Keratinocyte (primary cell): Measurements from ENCODE around the gene PLGRKT. TPM values are rescaled to one million over a fixed set of nuclear protein-coding genes. Genes with fewer than 3 reads are reported as not detected.

Experiments
- DNase-seq: peaks from one replicate; pipeline ENCODE4 v3.0.0-alpha.2; 2011; ENCODE audit warnings: low read depth, missing footprints, low spot score
- FAIRE-seq: peaks from 2 replicates; lab custom pipeline; 2011; peaks lifted over from hg19 to GRCh38; lab: Jason Lieb, UNC
- H2AFZ ChIP-seq: 2 replicates; pipeline ENCODE4 v1.6.0; 2012; ENCODE audit warnings: low read length, control low read depth, inconsistent platforms; ENCODE audit not compliant: control insufficient read depth
- H3K27ac ChIP-seq: 2 replicates; pipeline ENCODE4 v1.5.1; 2011; ENCODE audit warnings: low read length; ENCODE audit not compliant: control insufficient read depth, insufficient read depth
- H3K27me3 ChIP-seq: 3 replicates; pipeline ENCODE4 v1.6.0; 2011; ENCODE audit warnings: low read length; ENCODE audit not compliant: control insufficient read depth, insufficient read depth; ENCODE audit errors: extremely low read depth
- H3K36me3 ChIP-seq, 2 experiments: 2 replicates in 1 of 2; 3 replicates in 1 of 2; pipeline ENCODE4 v1.5.1; 2011; ENCODE audit warnings: low read length in 2 of 2, mild to moderate bottlenecking in 1 of 2; ENCODE audit not compliant: control insufficient read depth in 2 of 2, insufficient read depth in 2 of 2; ENCODE audit errors: extremely low read depth in 1 of 2
- H3K4me1 ChIP-seq: 3 replicates; pipeline ENCODE4 v1.5.1; 2011; ENCODE audit warnings: low read length; ENCODE audit not compliant: control insufficient read depth, insufficient read depth; ENCODE audit errors: extremely low read depth
- H3K4me2 ChIP-seq: 3 replicates; pipeline ENCODE4 v1.6.0; 2011; ENCODE audit warnings: low read depth, low read length; ENCODE audit not compliant: control insufficient read depth, insufficient read depth; ENCODE audit errors: extremely low read depth
- H3K4me3 ChIP-seq, 3 experiments: fragments of 200-600 bp in 1 of 3; sonication (generic) in 1 of 3; 2 replicates in 2 of 3; 3 replicates in 1 of 3; pipeline ENCODE4 v1.5.1; 2011 to 2016; ENCODE audit warnings: low read length in 3 of 3, mild to moderate bottlenecking in 3 of 3, control low read depth in 2 of 3, inconsistent platforms in 1 of 3, low read depth in 1 of 3, mixed read lengths in 1 of 3, mixed run types in 1 of 3, moderate library complexity in 1 of 3; ENCODE audit not compliant: control insufficient read depth in 2 of 3, insufficient read depth in 2 of 3; ENCODE audit errors: extremely low read depth in 1 of 3
- H3K79me2 ChIP-seq: 2 replicates; pipeline ENCODE4 v1.6.0; 2012; ENCODE audit warnings: low read length; ENCODE audit not compliant: control insufficient read depth, insufficient read depth
- H3K9ac ChIP-seq: 3 replicates; pipeline ENCODE4 v1.6.0; 2011; ENCODE audit warnings: low read length; ENCODE audit not compliant: control insufficient read depth, insufficient read depth; ENCODE audit errors: extremely low read depth
- H3K9me1 ChIP-seq: 3 replicates; pipeline ENCODE4 v1.6.0; 2011; ENCODE audit warnings: low read length; ENCODE audit not compliant: control insufficient read depth, insufficient read depth; ENCODE audit errors: extremely low read depth
- H3K9me3 ChIP-seq: 2 replicates; pipeline ENCODE4 v1.5.1; 2012; ENCODE audit warnings: low read depth, low read length; ENCODE audit not compliant: control insufficient read depth
- H4K20me1 ChIP-seq: 3 replicates; pipeline ENCODE4 v1.6.0; 2011; ENCODE audit warnings: low read length; ENCODE audit not compliant: control insufficient read depth, insufficient read depth; ENCODE audit errors: extremely low read depth
- EZH2 ChIP-seq: IDR thresholded peaks from one replicate; pipeline ENCODE4 v1.6.1; 2012; ENCODE audit warnings: inconsistent platforms, mild to moderate bottlenecking, low read length, moderate library complexity
- dilution Hi-C: fragments of 300-500 bp; cut with MboI; formaldehyde crosslinking; loops from one replicate; pipeline ENCODE4 v1.7.0; 2020; ENCODE audit warnings: low sequenced_read_pairs; ENCODE audit not compliant: extremely low pct_ligation_motif_present
- polyA plus RNA-seq, 5 experiments: library from polyadenylated mRNA; depleted of rRNA in 3 of 5; stranded (reverse) in 3 of 5; stranded (forward) in 1 of 5; unstranded in 1 of 5; fragments of >200 nt; gene quantifications; 1 replicate in 1 of 5; 2 replicates in 3 of 5; 3 replicates in 1 of 5; pipeline versions ENCODE4 v1.2.1 to v1.2.3, GENCODE V29; 2011 to 2012; ENCODE audit warnings: missing spikeins in 2 of 5, low read depth in 1 of 5, low replicate concordance in 1 of 5
- TF ChIP-seq, protein P1 (sequence below), 3 experiments: IDR thresholded peaks in 1 of 3; conservative IDR thresholded peaks in 1 of 3; optimal IDR thresholded peaks in 1 of 3; 2 replicates in 2 of 3; 3 replicates in 1 of 3; pipeline versions ENCODE3 to v1.5.1; 2011; ENCODE audit warnings: low read length in 3 of 3, mild to moderate bottlenecking in 3 of 3, moderate library complexity in 2 of 3, control low read depth in 1 of 3, inconsistent platforms in 1 of 3; ENCODE audit not compliant: insufficient read depth in 2 of 3; ENCODE audit errors: extremely low read depth in 1 of 3

PLGRKT gene
- polyA plus RNA-seq, 1 donor (not counting 4 experiments of a cell fraction or from before 2014, with no cell fraction given): 35.2 TPM

DNA sequence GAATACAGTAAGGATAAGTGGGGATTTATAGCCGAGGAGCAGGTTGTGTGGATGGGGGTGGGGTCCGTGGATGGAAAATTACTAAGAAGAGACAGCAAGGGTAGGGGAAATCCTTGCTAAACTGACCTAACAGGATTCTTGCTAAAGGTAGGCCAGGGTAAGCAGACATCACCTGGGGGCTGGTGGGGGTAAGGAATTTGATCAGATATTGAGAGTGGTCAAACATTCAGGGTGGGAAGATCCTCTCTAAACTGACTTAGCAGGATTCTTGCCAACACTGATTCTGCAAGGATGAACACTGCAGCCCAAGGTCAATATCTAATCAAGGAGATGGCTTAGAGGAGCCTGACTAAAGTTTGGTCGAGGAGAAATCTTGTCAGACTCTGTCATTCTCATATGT is 2.7 kb upstream of the PLGRKT start:
- FAIRE-seq: peak; percentile 17
- dilution Hi-C loops: no loop called here
- Histone ChIP-seq H4K20me1 (no peaks in the 10 kb centered on the region), H3K27ac (no peak overlapping the region), H3K4me2 (peak overlapping the region; percentile 27), H3K9me1 (peaks cover 2% of the 10 kb centered on the region), H3K4me3 (no peak overlapping the region), H3K9me3 (no peaks in the 10 kb centered on the region), H3K79me2 (peaks cover 5% of the 10 kb centered on the region), H3K9ac (no peak overlapping the region), H3K4me1 (peaks cover 37% of the 10 kb centered on the region), H2AFZ (no peak overlapping the region), H3K36me3 (peaks cover 2 to 7% of the 10 kb centered on the region in 2 experiments), H3K27me3 (no peaks in the 10 kb centered on the region)
- no peak for DNase-seq
- no peak for TF ChIP-seq EZH2
- TF ChIP-seq, protein P1, sequence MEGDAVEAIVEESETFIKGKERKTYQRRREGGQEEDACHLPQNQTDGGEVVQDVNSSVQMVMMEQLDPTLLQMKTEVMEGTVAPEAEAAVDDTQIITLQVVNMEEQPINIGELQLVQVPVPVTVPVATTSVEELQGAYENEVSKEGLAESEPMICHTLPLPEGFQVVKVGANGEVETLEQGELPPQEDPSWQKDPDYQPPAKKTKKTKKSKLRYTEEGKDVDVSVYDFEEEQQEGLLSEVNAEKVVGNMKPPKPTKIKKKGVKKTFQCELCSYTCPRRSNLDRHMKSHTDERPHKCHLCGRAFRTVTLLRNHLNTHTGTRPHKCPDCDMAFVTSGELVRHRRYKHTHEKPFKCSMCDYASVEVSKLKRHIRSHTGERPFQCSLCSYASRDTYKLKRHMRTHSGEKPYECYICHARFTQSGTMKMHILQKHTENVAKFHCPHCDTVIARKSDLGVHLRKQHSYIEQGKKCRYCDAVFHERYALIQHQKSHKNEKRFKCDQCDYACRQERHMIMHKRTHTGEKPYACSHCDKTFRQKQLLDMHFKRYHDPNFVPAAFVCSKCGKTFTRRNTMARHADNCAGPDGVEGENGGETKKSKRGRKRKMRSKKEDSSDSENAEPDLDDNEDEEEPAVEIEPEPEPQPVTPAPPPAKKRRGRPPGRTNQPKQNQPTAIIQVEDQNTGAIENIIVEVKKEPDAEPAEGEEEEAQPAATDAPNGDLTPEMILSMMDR (optimal IDR thresholded peaks at IDR 0.05 in 1 of 3, IDR thresholded peaks at IDR 0.05 in 1 of 3, conservative IDR thresholded peaks at IDR 0.05 in 1 of 3; ENCODE audit: extremely low read depth in 1 of 3, insufficient read depth in 2 of 3, low read length in 3 of 3): no peak

DNA sequence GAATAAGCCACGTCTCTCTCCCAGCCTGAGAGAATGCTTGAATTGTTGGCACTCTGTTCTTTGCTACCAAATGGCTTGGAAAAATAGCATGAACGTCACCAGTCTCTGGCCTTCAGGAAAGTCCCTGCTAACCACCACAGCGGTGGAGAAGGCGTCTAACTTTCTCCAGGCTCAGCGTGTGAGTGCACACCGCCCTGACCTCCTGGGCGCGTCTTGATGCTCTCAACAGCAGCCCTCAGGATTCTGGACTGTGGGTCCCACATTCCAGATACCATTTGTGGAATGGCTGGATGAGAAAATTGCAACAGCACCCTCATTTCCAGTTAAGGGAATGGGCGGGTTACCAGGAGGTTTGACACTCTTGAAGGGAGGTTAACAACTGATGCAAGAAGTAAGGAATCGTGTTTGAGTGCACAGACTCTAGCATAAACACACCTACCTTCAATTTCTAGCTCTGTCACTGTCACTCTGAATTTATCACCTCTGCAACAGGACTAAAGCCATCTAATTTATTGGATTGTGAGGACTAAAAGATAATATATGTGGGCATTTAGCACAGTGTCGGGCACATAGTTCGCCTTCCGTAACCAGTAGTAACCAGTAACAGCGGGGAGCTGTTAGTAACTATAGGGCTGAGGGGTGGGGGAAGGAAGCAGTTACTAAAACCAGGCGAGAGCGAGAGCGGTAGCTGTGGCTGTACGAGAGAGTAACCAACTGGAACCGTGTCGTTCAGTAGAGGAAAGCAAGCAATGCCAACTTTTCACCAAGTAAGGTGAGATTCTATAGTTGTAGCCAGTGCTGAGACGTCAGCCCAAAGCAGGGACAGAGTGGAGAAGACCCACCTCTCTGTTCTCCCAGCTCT is 807 bp upstream of the PLGRKT start:
- dilution Hi-C loops: no loop called here
- peaks cover 5% of the 10 kb centered on the region for H3K79me2 ChIP-seq
- peak overlapping the region; percentile 96 for H3K27ac ChIP-seq
- peak overlapping the region; percentile 54 for H2AFZ ChIP-seq
- H3K9ac ChIP-seq: peak overlapping the region; percentile 97
- FAIRE-seq (no peak), DNase-seq (no peak)
- peaks cover 4 to 10% of the 10 kb centered on the region in 2 experiments for H3K36me3 ChIP-seq
- H3K9me1 ChIP-seq: peaks cover 2% of the 10 kb centered on the region
- TF ChIP-seq, protein P1 (optimal IDR thresholded peaks at IDR 0.05 in 1 of 3, IDR thresholded peaks at IDR 0.05 in 1 of 3, conservative IDR thresholded peaks at IDR 0.05 in 1 of 3; ENCODE audit: extremely low read depth in 1 of 3, insufficient read depth in 2 of 3, low read length in 3 of 3): no peak
- H4K20me1 ChIP-seq: no peaks in the 10 kb centered on the region
- H3K4me2 ChIP-seq: peak overlapping the region; percentile 96
- H3K4me1 ChIP-seq: peaks cover 37% of the 10 kb centered on the region
- H3K27me3 ChIP-seq: no peaks in the 10 kb centered on the region
- no peaks in the 10 kb centered on the region for H3K9me3 ChIP-seq
- peak overlapping the region; percentile 77 to 83 (median 83) for H3K4me3 ChIP-seq
